Stimulated activated CD4-positive, alpha-beta T cell treated with anti-CD3 and anti-CD28 coated beads, Interleukin-12 subunit alpha, Interleukin-12 subunit beta, amount 100 ng/mL, for 4 hours (primary cell): Measurements from ENCODE around the gene PCDHGA9.
"Not testable (repeated sequence)": the region's sequence is repeated elsewhere in the genome, so short reads cannot be mapped to it uniquely, and the experiment has no call there.

Source experiments
- DNase-seq: peaks from one replicate; pipeline ENCODE4 v3.0.0-alpha.2; 2020

The PCDHGA9 gene

DNA sequence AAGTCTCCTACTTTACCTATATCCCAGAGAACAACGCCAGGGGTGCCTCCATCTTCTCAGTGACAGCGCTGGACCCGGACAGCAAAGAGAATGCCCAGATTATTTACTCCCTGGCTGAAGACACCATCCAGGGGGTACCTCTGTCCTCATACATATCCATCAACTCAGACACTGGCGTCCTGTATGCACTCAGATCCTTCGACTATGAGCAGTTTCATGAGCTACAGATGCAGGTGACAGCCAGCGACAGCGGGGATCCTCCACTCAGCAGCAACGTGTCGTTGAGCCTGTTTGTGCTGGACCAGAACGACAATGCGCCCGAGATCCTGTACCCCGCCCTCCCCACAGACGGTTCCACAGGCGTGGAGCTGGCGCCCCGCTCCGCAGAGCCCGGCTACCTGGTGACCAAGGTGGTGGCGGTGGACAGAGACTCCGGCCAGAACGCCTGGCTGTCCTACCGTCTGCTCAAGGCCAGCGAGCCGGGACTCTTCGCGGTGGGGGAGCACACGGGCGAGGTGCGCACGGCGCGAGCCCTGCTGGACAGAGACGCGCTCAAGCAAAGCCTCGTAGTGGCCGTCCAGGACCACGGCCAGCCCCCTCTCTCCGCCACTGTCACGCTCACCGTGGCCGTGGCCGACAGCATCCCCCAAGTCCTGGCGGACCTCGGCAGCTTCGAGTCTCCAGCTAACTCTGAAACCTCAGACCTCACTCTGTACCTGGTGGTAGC lies 12.1 kb downstream of the PCDHGA9 start:
- DNase-seq = not testable (repeated sequence)

DNA sequence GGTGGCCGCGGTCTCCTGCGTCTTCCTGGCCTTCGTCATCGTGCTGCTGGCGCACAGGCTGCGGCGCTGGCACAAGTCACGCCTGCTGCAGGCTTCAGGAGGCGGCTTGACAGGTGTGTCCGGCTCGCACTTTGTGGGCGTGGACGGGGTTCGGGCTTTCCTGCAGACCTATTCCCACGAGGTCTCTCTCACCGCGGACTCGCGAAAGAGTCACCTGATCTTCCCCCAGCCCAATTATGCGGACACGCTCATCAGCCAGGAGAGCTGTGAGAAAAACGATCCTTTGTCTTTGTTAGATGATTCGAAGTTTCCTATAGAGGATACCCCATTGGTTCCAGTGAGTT lies 12.7 kb downstream of the PCDHGA9 start:
- DNase-seq = not testable (repeated sequence)

DNA sequence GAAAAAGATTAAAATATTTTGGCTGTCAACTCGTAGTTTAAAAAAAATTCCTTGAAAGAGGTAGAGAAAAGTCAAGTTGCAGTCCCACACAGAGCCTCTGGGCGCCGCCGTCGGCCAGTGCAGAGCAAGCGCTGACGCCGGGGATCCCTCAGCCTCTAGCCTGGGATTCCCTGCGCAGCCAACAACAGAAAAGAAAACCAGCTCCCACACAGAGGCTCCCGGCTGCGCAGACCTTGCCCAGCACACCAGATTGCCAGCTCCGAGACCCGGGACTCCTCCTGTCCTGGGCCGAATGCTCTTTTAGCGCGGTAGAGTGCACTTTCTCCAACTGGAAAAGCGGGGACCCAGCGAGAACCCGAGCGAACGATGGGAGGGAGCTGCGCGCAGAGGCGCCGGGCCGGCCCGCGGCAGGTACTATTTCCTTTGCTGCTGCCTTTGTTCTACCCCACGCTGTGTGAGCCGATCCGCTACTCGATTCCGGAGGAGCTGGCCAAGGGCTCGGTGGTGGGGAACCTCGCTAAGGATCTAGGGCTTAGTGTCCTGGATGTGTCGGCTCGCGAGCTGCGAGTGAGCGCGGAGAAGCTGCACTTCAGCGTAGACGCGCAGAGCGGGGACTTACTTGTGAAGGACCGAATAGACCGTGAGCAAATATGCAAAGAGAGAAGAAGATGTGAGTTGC lies 15.1 kb downstream of the PCDHGA9 start, which contains the start of gene PCDHGB7:
PCDHGB7 (plus strand) TSS at position 184 of the 679 bp plus-strand sequence; CDS start at position 367, 183 bp downstream.
- DNase-seq = peak; percentile 45

DNA sequence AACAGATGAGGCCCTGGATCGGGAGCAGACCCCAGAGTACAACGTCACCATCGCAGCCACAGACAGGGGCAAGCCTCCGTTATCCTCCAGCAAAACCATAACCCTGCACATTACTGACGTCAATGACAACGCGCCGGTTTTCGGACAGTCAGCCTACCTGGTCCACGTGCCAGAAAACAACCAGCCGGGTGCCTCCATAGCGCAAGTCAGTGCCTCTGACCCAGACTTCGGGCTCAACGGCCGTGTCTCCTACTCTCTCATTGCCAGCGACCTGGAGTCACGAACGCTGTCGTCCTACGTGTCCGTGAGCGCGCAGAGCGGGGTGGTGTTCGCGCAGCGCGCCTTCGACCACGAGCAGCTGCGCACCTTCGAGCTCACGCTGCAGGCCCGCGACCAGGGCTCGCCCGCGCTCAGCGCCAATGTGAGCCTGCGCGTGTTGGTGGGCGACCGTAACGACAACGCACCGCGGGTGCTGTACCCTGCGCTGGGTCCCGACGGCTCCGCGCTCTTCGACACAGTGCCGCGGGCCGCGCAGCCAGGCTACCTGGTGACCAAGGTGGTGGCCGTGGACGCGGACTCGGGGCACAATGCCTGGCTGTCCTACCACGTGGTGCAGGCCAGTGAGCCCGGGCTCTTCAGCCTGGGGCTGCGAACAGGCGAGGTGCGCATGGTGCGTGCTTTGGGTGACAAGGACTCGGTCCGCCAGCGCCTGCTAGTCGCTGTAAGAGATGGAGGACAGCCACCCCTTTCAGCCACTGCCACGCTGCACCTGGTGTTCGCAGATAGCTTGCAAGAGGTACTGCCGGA lies 16.7 kb downstream of the PCDHGA9 start:
- no peak for DNase-seq

DNA sequence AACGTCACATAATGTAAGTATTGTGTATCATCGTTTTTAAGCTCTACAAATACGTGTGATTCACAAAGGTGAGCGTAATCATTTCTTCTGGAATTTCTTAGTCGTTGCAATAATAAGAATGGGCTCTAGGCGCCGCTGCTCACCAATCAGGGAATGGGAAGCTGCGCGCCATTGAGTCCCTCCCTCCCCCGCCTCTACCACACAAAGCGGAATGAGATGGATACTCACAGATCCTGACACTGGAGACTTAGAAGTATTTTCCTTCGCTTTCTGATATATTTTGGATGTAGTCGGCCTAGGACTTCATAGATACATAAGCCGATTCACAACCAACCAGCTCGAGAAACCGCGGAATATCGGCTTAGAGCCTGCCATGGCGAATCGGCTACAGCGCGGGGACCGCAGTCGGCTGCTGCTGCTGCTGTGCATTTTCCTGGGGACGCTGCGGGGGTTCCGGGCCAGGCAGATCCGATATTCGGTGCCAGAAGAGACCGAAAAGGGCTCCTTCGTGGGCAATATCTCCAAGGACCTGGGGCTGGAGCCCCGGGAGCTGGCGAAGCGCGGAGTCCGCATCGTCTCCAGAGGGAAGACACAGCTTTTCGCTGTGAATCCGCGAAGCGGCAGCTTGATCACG lies 18.4 kb downstream of the PCDHGA9 start, which contains the start of gene PCDHGA11:
PCDHGA11 (plus strand) TSS at position 197 of the 634 bp plus-strand sequence; CDS start at position 374, 177 bp downstream.
- DNase-seq = peak; percentile 31

DNA sequence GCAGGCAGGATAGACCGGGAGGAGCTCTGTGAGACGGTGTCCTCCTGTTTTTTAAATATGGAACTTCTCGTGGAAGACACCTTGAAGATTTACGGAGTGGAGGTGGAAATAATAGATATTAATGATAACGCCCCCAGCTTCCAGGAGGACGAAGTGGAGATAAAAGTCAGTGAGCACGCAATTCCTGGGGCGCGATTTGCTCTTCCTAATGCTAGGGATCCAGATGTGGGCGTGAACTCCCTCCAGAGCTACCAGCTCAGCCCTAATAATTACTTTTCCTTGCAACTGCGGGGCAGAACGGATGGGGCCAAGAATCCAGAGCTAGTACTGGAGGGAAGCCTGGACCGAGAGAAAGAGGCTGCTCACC lies 18.9 kb downstream of the PCDHGA9 start:
- no peak for DNase-seq

DNA sequence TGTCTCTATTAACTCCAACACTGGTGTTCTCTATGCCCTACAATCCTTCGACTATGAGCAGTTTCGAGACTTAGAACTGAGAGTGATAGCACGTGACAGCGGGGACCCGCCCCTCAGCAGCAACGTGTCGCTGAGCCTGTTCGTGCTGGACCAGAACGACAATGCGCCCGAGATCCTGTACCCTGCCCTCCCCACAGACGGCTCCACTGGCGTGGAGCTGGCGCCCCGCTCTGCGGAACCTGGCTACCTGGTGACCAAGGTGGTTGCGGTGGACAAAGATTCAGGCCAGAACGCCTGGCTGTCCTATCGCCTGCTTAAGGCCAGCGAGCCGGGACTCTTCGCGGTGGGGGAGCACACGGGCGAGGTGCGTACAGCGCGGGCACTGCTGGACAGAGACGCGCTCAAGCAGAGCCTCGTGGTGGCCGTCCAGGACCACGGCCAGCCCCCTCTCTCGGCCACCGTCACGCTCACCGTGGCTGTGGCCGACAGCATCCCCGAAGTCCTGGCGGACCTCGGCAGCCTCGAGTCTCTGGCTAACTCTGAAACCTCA lies 20.2 kb downstream of the PCDHGA9 start:
- no peak for DNase-seq

DNA sequence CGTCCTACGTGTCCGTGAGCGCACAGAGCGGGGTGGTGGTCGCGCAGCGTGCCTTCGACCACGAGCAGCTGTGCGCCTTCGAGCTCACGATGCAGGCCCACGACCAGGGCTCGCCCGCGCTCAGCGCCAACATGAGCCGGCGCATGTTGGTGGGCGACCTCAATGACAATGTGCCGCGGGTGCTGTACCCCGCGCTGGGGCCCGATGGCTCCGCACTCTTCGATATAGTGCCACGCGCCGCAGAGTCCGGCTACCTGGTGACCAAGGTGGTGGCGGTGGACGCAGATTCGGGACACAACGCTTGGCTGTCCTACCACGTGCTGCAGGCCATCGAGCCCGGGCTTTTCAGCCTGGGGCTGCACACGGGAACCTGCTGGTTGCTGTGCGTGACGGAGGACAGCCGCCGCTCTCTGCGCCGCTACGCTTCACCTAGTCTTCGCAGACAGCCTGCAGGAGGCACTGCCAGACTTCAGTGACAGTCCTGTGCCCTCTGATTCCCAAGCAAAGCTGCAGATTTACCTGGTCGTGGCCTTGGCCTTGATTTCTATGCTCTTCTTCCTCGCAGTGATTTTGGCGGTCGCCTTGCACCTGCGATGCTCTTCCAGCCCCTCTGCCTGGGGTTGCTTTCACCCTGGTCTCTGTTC lies 25.3 kb downstream of the PCDHGA9 start:
- no peak for DNase-seq

DNA sequence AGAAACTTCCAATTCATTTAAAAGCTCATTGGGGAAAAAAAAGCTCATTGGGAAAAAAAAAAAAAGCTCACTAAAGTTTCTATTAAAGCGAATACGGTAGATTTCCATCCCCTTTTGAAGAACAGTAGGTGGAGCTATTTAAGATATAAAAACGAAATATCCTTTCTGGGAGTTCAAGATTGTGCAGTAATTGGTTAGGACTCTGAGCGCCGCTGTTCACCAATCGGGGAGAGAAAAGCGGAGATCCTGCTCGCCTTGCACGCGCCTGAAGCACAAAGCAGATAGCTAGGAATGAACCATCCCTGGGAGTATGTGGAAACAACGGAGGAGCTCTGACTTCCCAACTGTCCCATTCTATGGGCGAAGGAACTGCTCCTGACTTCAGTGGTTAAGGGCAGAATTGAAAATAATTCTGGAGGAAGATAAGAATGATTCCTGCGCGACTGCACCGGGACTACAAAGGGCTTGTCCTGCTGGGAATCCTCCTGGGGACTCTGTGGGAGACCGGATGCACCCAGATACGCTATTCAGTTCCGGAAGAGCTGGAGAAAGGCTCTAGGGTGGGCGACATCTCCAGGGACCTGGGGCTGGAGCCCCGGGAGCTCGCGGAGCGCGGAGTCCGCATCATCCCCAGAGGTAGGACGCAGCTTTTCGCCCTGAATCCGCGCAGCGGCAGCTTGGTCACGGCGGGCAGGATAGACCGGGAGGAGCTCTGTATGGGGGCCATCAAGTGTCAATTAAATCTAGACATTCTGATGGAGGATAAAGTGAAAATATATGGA lies 27.9 kb downstream of the PCDHGA9 start, which contains the start of gene PCDHGA12:
PCDHGA12 (plus strand) TSS at position 176 of the 782 bp plus-strand sequence; CDS start at position 429, 253 bp downstream.
- no peak for DNase-seq

DNA sequence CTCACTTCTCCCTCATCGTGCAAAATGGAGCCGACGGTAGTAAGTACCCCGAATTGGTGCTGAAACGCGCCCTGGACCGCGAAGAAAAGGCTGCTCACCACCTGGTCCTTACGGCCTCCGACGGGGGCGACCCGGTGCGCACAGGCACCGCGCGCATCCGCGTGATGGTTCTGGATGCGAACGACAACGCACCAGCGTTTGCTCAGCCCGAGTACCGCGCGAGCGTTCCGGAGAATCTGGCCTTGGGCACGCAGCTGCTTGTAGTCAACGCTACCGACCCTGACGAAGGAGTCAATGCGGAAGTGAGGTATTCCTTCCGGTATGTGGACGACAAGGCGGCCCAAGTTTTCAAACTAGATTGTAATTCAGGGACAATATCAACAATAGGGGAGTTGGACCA lies 28.7 kb downstream of the PCDHGA9 start:
- no peak for DNase-seq

DNA sequence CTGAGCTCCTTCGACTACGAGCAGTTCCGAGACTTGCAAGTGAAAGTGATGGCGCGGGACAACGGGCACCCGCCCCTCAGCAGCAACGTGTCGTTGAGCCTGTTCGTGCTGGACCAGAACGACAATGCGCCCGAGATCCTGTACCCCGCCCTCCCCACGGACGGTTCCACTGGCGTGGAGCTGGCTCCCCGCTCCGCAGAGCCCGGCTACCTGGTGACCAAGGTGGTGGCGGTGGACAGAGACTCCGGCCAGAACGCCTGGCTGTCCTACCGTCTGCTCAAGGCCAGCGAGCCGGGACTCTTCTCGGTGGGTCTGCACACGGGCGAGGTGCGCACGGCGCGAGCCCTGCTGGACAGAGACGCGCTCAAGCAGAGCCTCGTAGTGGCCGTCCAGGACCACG lies 29.7 kb downstream of the PCDHGA9 start:
- not testable (repeated sequence) for DNase-seq

DNA sequence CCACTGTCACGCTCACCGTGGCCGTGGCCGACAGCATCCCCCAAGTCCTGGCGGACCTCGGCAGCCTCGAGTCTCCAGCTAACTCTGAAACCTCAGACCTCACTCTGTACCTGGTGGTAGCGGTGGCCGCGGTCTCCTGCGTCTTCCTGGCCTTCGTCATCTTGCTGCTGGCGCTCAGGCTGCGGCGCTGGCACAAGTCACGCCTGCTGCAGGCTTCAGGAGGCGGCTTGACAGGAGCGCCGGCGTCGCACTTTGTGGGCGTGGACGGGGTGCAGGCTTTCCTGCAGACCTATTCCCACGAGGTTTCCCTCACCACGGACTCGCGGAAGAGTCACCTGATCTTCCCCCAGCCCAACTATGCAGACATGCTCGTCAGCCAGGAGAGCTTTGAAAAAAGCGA lies 30.1 kb downstream of the PCDHGA9 start:
- DNase-seq = not testable (repeated sequence)

DNA sequence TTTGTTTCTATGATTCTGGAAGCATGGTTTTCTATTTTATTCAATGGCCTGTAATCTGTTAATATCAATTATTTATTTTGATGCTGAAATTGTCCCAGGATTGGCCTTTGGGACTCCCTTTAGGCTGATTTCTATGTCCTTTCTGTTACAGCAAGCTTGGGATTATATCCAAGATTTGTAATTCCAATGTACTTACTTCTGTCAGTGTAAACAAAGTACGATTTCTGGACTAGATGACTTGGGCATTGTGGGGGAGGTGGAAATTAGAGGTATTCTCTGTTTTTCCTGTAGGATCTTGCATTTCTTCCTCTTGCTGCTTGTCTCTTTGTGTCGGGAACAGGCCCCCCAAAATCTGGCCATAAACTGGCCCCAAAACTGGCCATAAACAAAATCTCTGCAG lies 31.4 kb downstream of the PCDHGA9 start:
- DNase-seq = no peak

DNA sequence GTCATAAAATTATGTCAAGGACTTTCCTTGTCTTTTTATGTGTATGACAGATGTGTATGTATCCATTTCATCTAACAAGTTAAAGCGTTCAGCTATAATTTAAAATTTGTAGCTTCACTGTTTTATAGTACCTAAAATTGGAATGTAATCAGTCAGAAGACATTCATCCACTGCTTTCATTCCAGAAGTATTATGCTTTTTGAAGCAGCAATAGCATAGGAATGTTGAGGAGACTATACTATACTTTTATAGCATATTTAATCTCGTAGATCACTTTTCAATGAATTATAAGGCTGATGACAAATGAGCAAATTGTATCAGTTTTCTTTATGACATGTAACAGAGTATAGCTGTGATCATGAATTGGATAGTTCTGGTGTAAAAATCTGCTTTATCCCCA lies 34.6 kb downstream of the PCDHGA9 start:
- DNase-seq = no peak

DNA sequence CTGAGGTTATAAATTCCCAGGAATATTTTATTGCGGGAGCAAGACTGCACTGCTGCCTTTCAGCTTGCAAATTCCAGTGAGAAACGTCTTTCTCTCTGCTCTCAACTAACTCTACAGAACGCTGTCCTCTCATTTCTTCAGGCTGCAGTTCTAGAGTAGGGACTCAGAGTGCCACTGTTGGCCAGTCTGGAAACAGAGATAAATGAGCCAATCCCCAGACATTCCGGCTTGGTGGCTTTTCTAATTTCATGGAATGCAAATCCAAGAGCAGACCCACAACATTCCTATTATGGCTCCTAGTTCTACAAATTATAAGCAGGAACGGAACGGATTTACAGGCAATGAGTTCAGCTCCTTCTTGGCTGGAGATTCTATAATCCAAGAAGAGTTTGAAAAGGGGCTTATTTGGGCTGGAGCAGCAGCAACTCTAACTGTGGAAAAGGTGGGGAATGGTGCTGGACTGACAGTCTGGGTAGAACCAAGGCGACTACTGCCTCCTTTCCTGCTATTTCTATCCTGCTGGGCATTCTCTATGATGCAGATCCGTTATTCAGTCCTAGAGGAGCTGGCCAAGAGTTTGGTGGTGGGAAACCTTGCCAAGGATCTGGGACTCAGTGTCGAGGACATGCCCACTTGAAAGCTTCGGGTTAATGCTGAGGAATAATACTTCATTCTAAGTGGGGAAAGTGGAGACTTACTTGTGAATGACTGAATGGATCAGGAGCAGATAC lies 37.0 kb downstream of the PCDHGA9 start:
- DNase-seq = no peak

DNA sequence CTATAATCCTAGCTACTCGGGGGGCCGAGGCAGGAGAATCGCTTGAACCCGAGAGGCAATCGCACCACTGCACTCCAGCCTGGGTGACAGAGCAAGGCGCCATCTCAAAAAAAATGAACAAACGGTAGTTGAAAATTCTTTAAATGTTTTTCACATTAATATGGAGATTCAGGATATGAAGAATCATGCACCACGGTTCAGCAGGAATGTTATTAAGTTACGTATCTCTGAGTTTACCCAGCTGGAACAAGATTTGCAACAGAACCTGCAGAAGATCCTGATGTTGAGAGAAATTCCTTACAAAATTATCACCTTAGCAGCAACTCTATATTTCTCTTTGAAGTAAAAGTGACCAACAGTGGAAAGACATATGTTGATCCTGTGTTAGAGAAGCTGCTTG lies 37.8 kb downstream of the PCDHGA9 start:
- no peak for DNase-seq

DNA sequence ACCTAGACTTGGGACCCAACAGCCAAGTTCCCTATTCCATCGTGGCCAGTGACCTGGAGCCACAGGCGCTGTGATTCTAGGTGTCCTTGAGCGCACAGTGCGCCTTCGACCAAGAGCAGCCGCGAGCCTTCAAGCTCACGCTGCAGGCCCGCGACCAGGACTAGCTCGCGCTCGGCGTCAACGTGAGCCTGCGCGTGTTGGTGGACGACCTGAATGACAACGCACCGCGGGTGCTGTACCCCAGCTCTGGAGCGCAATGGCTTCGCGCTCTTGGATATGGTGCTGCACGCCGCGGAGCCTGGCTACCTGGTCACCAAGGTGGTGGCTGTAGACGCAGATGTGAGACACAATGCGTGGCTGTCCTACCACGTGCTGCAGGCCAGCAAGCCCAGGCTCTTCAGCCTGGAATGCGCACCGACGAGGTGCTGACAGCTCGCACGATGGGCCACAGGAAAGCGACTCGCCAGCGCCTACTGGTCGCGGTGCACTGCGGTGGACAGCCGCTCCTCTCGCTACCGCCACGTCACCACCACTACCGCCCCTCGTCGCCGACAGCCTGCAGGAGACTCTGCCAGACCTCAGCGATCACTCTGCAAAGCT lies 39.1 kb downstream of the PCDHGA9 start:
- no peak for DNase-seq
